Retinal pigment epithelial cell (primary cell): ENCODE measurements around the gene ZNF646.
A peak's percentile ranks its signal among the peaks of the same experiment; 100 is the strongest.

ENCODE experiments used
- DNase-seq: peaks from one replicate; pipeline ENCODE4 v3.0.0-alpha.2; 2010; ENCODE audit warnings: low read depth
- H3K4me3 ChIP-seq: 2 replicates; pipeline ENCODE4 v1.5.1; 2011; ENCODE audit warnings: mild to moderate bottlenecking, low read length, control low read depth, moderate library complexity
- CTCF ChIP-seq: conservative IDR thresholded peaks from 2 replicates; pipeline ENCODE4 v1.5.1; 2011; ENCODE audit warnings: low read depth, low read length, control low read depth, inconsistent platforms

The ZNF646 gene

GRCh38 chr16:31067342-31067741 is 6.9 kb upstream of the ZNF646 start:
- no peak for TF ChIP-seq CTCF

GRCh38 chr16:31071861-31072260 is 2.4 kb upstream of the ZNF646 start:
- no peak for TF ChIP-seq CTCF
- peak overlapping the region; percentile 99 for H3K4me3 ChIP-seq
- DNase-seq, result peak; percentile 96

More at GRCh38 chr16:31067342-31067741, 6.9 kb upstream of the ZNF646 start:
- H3K4me3 ChIP-seq, result no peak overlapping the region
- DNase-seq, result no peak

- no peak for DNase-seq
- no peak for TF ChIP-seq CTCF
- peak overlapping the region; percentile 99 for H3K4me3 ChIP-seq
Measured at GRCh38 chr16:31072540-31073141, 1.6 kb upstream of the ZNF646 start.

GRCh38 chr16:31073142-31073969 is 866 bp upstream of the ZNF646 start:
- H3K4me3 ChIP-seq, result peak overlapping the region; percentile 99
- peak; percentile 61 for DNase-seq
- no peak for TF ChIP-seq CTCF

GRCh38 chr16:31074814-31075183 is 577 bp downstream of the ZNF646 start:
- no peak for DNase-seq
- peak overlapping the region; percentile 99 for H3K4me3 ChIP-seq
- no peak for TF ChIP-seq CTCF

GRCh38 chr16:31076319-31076718 is 2.1 kb downstream of the ZNF646 start:
- TF ChIP-seq CTCF, result no peak
- no peak for DNase-seq
- no peak overlapping the region for H3K4me3 ChIP-seq

GRCh38 chr16:31077024-31077423 is 2.8 kb downstream of the ZNF646 start:
- no peak for DNase-seq
- no peak overlapping the region for H3K4me3 ChIP-seq
- TF ChIP-seq CTCF, result no peak
